GM12864 (cell line): Measurements from ENCODE around the gene ABLIM2.

Source experiments
- DNase-seq: peaks from one replicate; pipeline ENCODE4 v3.0.0-alpha.2; 2011; ENCODE audit warnings: low read depth
- H3K4me3 ChIP-seq: 2 replicates; pipeline ENCODE4 v1.5.1; 2011; ENCODE audit warnings: mild to moderate bottlenecking, low read depth, low read length, control low read depth
- CTCF ChIP-seq: IDR thresholded peaks from 2 replicates; pipeline ENCODE4 v1.5.1; 2011; ENCODE audit warnings: low read depth, mild to moderate bottlenecking, moderate library complexity, low read length, control low read depth, inconsistent platforms; ENCODE audit errors: missing control alignments

The ABLIM2 gene

GRCh38 chr4:8156617-8157016 lies 2.0 kb downstream of the ABLIM2 start:
- DNase-seq: no peak
- H3K4me3 ChIP-seq: no peak overlapping the region
- TF ChIP-seq CTCF: no peak

GRCh38 chr4:8155660-8156421 lies 2.8 kb downstream of the ABLIM2 start:
- no peak for DNase-seq
- no peak overlapping the region for H3K4me3 ChIP-seq
- no peak for TF ChIP-seq CTCF

- TF ChIP-seq CTCF: no peak
- no peak overlapping the region for H3K4me3 ChIP-seq
- DNase-seq: no peak
These were observed 3.6 kb downstream of the ABLIM2 start for GRCh38 chr4:8155048-8155447.

GRCh38 chr4:8153441-8153840 lies 5.2 kb downstream of the ABLIM2 start:
- H3K4me3 ChIP-seq: no peak overlapping the region
- DNase-seq: no peak
- TF ChIP-seq CTCF: no peak

- H3K4me3 ChIP-seq: no peak overlapping the region
- TF ChIP-seq CTCF: no peak
- no peak for DNase-seq
These were observed 5.8 kb downstream of the ABLIM2 start for GRCh38 chr4:8152865-8153257.

- no peak for TF ChIP-seq CTCF
- H3K4me3 ChIP-seq: no peak overlapping the region
- no peak for DNase-seq
These were observed 6.3 kb downstream of the ABLIM2 start for GRCh38 chr4:8152090-8152864.

- no peak overlapping the region for H3K4me3 ChIP-seq
- no peak for DNase-seq
- TF ChIP-seq CTCF: no peak
These were observed 7.4 kb downstream of the ABLIM2 start for GRCh38 chr4:8151165-8151650.
